Gastroesophageal sphincter (tissue), 3 donors: ENCODE data around the gene PAM16.

Source experiments
- POLR2A ChIP-seq, 2 donors: fragments of 450-650 bp; IDR thresholded peaks; one replicate each; pipeline ENCODE4 v1.6.1; 2017; ENCODE audit warnings: antibody characterized with exemption in 2 of 2, mild to moderate bottlenecking in 2 of 2, moderate library complexity in 1 of 2
- TF ChIP-seq, protein P1 (sequence below), 4 experiments: fragments of 200-600 bp in 2 of 4; fragments of 450-650 bp in 2 of 4; sonication (generic) in 1 of 4; IDR thresholded peaks; one replicate each; pipeline ENCODE4 v1.5.1; 2017 to 2019; ENCODE audit warnings: antibody characterized with exemption in 4 of 4, mild to moderate bottlenecking in 2 of 4, moderate library complexity in 2 of 4

DNA sequence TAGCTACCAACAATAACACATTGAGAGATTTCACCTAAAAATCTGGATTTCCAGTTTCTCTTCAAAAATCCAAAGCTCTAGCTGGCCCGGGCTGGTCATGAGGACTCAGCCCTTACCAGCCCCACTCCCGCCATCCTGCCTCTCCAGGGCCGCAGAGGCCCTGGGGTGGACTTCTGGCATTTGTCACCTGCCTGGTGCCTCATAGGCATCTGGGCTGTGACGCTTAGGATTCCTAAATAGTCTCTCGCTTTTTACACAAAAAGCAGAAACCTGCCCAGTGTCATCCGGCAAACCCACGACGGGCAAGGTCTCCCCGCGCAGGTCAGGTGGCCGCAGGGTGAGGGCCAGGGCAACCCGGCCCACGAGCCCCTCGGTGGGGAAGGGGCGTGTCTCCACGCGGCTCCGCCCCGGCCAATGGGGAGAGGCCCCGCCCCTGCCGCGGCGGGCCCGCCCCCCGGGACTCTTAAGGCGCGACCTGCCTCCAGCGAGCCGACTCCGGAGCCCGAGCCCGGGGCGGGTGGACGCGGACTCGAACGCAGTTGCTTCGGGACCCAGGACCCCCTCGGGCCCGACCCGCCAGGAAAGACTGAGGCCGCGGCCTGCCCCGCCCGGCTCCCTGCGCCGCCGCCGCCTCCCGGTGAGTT lies 20.4 kb upstream of the PAM16 start, which contains the start of gene VASN:
- TF ChIP-seq, protein P1, sequence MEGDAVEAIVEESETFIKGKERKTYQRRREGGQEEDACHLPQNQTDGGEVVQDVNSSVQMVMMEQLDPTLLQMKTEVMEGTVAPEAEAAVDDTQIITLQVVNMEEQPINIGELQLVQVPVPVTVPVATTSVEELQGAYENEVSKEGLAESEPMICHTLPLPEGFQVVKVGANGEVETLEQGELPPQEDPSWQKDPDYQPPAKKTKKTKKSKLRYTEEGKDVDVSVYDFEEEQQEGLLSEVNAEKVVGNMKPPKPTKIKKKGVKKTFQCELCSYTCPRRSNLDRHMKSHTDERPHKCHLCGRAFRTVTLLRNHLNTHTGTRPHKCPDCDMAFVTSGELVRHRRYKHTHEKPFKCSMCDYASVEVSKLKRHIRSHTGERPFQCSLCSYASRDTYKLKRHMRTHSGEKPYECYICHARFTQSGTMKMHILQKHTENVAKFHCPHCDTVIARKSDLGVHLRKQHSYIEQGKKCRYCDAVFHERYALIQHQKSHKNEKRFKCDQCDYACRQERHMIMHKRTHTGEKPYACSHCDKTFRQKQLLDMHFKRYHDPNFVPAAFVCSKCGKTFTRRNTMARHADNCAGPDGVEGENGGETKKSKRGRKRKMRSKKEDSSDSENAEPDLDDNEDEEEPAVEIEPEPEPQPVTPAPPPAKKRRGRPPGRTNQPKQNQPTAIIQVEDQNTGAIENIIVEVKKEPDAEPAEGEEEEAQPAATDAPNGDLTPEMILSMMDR (IDR thresholded peaks at IDR 0.05), result no peak
- peak; percentile 97 to 98 for TF ChIP-seq POLR2A (IDR thresholded peaks at IDR 0.05)
